GM18502 (cell line): ENCODE results near the gene BAIAP3.

Source experiments
- ATAC-seq: cut with Tn5 transposase; IDR thresholded peaks from one replicate; pipeline ENCODE4 v1.9.1; 2021; ENCODE audit warnings: mild to moderate bottlenecking; ENCODE audit not compliant: unreplicated experiment, poor library complexity

The BAIAP3 gene

GRCh38 chr16:1330931-1331711, 2.3 kb upstream of the BAIAP3 start:
- ATAC-seq: no peak

- ATAC-seq: no peak
These were observed 1.5 kb upstream of the BAIAP3 start for GRCh38 chr16:1331712-1332617.

DNA sequence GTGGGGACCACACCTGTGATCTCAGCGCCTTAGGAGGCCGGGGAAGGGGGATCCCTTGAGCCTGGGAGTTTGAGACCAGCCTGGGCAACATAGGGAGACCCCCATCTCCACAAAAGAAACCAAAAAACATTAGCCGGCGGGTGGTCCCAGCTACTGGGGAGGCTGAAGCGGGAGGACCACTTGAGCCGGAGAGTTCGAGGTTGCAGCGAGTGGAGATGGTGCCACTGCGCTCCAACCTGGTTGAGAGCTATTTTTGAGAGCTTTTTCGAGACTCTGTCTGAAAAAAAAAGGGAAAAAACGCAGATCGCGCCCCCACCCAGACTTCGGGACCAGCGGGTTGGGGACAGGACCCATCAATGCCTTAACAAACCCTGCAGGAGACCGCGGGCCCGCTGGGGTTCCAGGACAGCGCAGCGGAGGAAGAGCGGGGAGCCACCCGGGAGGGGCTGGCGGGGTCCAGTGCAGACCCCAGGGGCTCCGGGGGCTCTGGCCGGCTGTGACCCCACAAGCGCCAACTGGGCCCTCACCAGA, 762 bp upstream of the BAIAP3 start:
- no peak for ATAC-seq

DNA sequence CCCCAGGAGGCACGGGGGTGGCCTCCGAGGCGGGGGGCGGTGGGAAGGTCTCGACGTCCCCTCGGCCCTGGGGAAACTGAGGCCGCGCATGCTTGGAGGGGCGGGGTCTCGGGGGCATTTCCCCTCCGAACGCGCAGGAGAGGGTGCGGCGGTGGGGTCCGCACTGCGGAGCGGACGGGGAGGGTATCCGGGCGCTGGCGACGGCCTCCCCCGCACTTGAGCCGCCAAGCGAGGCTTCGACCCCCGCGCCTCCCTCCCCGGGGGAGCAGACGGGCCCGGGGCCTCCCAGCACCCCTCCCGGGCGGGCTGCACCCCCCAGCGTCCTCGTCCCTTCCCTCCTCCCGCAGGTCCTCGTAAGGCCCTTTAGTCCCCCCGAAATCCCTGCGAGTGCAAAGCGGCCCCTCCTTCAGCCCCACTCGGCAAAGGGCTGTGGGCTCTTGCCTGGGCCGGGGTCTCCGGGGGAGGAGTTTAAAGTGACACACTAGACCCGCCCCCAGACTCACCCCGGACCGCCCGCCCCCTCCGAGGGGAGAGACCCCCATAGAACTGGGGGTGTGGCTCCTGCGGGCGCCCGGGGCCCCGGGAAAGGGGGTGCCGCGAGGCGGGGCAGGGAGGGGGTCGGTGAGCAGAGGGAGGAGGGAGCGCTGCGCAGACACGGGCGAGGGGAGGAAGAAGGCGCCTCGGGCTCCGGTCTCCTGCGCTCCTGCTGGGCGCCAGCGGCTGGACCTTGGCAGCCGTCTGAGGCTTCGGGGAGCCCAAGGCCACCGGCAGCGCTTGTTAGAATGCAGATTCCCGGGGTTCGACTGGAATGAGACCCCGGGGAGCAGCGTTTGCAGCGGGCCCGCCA, 632 bp downstream of the BAIAP3 start:
- no peak for ATAC-seq

DNA sequence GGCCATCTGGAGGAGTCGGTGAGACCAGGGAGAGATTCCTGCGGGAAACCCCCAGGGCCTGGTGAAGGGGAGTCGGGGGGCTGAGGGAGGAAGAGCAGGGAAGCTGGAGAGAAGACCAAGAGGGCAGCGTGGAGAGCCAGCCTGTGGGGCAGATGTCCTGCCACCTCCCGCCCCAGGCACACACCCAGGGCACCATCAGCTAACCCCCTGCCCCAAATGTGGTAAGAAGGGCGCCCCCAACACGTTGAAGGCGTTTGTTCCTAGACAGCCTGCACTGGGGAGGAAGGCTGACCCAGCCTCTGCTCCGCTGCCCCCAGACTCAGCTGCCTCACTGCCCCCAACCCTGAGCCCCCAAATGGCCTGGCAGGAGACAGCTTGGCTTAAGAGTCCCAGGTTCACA, 1.3 kb downstream of the BAIAP3 start:
- ATAC-seq: no peak

- no peak for ATAC-seq
These were observed 1.9 kb downstream of the BAIAP3 start for GRCh38 chr16:1335211-1335971.

DNA sequence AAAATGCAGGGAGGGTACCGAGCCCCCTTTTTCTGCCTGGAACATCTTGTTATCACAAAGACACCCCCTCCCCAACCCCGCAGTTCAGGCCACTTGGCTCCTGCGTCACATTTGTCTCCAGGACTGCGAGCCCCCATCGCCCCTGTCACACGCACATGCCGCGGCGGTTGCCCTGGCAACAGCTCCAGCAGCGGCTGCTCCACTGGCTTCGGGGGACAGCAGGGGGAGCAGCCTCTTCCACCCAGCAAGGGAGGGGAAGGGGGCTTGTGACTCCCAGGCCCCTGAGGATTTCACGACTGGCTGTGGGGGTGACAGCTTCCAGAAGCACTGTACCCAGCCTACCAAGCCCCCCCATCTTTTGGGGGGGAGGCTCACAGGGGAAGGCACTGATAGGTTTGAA, 2.6 kb downstream of the BAIAP3 start:
- ATAC-seq: no peak

GRCh38 chr16:1336619-1337018, 3.2 kb downstream of the BAIAP3 start:
- no peak for ATAC-seq

GRCh38 chr16:1337486-1337885, 4.0 kb downstream of the BAIAP3 start:
- ATAC-seq: no peak

GRCh38 chr16:1338119-1338730, 4.8 kb downstream of the BAIAP3 start:
- ATAC-seq: no peak

DNA sequence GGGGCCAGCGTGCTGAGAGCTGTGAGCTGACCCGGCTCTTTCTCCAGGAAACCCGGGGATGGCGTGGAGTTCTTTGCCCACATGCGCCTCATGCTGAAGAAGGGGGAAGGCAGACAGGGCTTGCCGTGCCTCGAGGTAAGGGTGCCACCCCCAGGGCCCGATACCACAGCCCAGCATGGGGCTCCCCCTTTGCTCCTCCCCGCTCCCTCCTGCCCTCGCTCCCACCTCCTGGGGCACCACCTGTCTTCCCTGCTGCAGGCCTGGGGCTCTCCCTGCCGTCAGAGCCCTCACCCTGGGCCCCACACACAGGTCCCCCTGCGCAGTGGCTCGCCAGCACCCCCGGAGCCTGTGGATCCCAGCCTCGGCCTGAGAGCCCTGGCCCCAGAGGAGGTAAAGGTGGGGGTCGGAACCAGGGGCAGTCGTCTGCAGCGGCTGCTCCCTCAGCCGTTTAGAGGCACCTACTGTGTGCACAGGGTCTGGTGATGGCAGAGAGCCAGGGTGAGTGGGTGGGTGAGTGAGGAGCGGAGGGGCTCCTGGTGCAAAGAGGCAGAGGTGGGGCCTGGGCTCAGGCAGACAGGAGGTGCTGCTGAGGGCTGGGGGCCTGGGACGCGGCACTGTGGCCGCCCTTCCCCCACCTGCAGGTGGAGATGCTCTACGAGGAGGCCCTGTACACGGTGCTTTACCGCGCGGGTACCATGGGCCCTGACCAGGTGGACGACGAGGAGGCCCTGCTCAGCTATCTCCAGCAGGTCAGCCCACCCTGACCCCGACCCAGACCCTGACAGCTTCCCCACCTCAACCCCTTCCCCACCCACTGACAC, 5.6 kb downstream of the BAIAP3 start:
- no peak for ATAC-seq

DNA sequence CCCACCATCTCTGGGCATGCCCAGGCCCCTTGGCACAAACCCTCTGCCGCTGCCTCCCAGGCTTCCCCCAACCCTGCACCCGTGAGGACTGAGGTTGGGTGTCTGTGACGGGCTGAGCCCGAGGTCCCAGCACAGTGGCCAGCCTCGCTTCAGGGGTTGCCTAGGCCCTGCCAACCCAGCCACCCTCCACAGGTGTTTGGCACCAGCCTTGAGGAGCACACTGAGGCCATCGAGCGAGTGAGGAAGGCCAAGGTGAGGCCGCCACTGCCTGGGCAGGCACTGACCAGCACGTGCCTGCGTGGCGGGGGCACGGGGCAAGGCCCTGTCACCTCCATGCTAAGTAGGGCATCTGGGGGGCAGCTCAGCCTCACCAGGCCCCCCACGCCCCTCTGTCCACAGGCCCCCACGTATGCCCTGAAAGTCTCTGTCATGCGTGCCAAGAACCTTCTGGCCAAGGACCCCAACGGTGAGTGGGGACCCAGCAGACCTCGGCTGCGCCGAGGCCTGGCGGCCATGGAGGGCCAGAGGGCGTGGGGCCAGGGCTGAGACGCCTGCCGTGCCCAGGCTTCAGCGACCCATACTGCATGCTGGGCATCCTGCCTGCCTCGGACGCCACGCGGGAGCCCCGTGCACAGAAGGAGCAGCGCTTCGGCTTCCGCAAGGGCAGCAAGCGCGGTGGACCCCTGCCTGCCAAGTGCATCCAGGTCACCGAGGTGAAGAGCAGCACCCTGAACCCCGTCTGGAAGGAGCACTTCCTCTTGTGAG, 7.5 kb downstream of the BAIAP3 start:
- ATAC-seq: no peak

- ATAC-seq: no peak
These were observed 8.3 kb downstream of the BAIAP3 start for GRCh38 chr16:1341495-1342420.

GRCh38 chr16:1342526-1343427, 9.3 kb downstream of the BAIAP3 start:
- peak; percentile 87 for ATAC-seq

DNA sequence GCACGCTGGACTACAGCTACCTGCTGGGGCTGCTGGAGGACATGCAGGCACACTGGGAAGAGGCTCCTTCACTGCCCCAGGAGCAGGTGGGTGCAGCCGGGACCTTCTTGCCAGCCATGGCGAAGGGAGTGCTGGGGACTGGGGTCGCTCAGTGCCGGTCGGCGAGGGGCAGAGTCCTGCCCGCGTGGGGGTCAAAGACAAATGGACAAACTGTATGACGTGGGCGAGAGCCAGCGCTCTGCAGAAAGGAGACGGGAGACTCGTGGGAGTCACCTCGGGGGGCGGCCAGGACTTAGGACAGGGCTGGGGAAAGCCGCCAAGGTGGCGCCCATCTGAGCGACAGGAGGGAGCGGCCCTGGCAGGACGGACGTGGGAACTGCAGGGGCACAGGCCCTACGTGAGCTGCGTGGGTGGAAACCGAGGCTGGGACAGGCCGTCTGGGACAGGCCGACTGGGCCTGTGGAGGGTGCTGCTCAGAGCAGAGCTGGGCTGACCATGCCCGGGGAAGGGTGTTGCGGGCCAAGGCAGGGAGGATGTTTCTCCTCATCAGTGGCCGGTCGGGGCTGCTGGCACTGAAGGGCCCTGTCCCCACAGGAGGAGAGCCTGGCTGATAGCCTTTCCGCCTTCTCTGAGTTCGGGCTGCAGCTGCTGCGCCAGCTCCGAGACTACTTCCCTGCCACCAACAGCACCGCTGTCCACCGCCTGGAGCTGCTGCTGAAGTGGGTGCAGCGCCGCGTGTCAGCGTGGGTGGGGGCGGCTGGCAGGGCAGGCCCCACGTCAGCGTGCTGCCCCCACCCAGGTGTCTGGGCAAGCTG, 10.2 kb downstream of the BAIAP3 start:
- ATAC-seq: no peak
